B cell (primary cell): ENCODE measurements around the gene ABCA4.

Source experiments
- EZH2 ChIP-seq: IDR thresholded peaks from 2 replicates; pipeline ENCODE4 v1.6.1; 2012; ENCODE audit warnings: borderline replicate concordance, low read depth, mild to moderate bottlenecking, moderate library complexity, low read length; ENCODE audit not compliant: insufficient read depth, poor library complexity, severe bottlenecking
- TF ChIP-seq, protein P1 (sequence below): fragments of 200-600 bp; IDR thresholded peaks from one replicate; pipeline ENCODE4 v1.8.0; 2022; ENCODE audit warnings: antibody characterized with exemption, mild to moderate bottlenecking

GRCh38 chr1:93981274-93981667 lies 139.7 kb downstream of the ABCA4 start:
- TF ChIP-seq EZH2: no peak
- TF ChIP-seq, protein P1, sequence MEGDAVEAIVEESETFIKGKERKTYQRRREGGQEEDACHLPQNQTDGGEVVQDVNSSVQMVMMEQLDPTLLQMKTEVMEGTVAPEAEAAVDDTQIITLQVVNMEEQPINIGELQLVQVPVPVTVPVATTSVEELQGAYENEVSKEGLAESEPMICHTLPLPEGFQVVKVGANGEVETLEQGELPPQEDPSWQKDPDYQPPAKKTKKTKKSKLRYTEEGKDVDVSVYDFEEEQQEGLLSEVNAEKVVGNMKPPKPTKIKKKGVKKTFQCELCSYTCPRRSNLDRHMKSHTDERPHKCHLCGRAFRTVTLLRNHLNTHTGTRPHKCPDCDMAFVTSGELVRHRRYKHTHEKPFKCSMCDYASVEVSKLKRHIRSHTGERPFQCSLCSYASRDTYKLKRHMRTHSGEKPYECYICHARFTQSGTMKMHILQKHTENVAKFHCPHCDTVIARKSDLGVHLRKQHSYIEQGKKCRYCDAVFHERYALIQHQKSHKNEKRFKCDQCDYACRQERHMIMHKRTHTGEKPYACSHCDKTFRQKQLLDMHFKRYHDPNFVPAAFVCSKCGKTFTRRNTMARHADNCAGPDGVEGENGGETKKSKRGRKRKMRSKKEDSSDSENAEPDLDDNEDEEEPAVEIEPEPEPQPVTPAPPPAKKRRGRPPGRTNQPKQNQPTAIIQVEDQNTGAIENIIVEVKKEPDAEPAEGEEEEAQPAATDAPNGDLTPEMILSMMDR: no peak
